ELF-1 (cell line): ENCODE data around the gene MGP.
A peak's percentile ranks its signal among the peaks of the same experiment; 100 is the strongest.

Source experiments
- DNase-seq: peaks from one replicate; pipeline ENCODE4 v3.0.0-alpha.2; 2016; ENCODE audit warnings: low read depth, low spot score

The MGP gene

DNA sequence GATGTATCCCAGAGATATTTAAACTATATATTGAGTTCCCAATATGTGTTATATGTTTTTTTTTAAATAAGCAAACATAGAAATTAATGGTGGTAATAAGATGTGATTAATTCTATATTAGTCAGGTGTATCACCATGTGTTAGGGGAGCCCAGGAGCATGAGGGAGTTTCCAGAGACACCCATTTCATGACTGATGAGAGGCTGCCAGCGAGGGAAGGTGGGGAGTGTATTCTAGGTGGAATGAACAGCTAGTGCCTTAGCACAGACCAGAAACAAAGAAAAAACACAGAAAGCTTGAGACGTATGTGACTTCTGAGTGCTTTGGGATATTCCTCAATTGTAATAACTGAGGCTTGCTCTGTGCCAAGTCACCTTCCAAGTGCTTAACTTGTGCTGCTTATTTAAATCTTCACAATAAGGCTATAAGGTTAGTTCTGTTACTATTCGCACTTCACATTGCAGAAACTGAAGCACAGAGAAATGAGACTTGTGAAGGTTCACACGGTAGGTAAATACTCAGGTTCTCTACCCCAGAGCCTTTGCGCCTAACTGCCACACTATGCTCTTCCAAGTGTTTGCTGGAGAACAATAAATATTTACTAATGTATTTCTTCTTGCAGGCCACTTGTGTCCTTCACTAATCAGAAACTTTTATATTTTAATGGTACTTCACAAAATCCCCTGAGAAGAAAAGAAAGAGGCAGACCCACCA lies 17.9 kb upstream of the MGP start:
- no peak for DNase-seq

DNA sequence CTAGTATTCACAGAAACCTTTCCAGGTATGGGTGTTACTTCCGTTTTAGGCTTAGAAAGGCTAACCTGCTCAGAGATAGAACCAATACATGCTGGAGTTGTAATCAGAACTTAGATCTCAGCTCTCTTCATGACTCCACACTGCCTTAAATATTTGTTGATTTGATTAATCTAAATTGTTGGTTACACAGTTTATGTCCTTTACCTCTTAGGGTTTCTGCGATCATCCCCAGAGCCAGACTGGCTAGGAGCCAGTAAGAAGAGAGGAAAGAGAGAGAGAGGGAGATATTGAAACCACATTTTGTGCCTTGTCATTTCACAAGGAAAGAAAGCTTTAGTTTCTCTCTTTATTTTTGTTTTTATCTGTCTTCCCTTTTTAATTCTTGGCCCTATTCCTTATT lies 16.8 kb upstream of the MGP start:
- no peak for DNase-seq

DNA sequence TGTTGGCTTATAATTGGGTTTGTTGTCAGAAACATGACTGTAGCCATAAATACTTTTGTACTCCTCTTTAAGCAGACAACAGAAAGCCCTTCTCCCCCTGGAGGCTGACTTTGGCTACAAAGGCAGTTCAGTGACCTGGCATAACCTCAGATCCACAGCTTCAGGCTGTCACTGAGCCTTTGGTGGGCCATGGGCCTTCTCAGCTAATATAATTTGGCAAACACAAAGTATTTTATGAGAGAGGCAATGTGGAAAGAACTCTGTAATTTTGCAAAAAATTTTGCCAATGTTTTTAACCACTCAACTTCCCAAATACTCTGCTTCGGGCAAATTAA lies 15.5 kb upstream of the MGP start:
- DNase-seq, result peak; percentile 50

DNA sequence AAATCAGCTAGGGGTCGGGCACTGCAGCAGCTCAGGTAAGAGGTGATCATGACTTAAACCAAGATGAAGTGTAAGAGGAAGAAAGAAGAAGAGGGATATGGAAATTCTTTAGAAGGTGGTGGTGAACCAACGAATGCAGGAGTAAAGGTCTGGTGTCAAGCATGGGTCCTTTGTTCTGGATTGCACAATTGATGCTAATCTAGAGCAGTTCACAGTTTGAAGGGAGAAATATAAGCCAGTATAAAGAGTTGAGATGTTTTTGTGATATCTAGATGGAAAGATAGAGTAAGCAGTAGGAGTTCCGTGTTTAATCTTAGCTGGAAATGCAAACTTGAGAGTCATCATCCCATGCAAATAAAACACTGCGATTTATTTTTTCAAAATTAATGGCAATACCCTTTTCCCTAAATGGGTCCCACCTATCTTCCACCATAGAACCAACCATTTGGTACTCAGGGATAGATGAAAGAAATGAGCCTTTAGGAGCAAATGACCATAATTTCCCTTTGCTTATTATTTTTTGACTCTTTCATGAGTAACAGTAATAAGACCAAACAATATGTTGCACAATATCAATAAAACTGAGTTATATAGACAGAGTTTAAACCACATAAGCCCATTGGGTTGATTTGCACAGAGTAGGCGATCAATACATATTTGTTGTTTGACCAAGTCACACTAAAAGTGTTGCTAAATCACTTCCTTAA lies 15.0 kb upstream of the MGP start:
- no peak for DNase-seq

DNA sequence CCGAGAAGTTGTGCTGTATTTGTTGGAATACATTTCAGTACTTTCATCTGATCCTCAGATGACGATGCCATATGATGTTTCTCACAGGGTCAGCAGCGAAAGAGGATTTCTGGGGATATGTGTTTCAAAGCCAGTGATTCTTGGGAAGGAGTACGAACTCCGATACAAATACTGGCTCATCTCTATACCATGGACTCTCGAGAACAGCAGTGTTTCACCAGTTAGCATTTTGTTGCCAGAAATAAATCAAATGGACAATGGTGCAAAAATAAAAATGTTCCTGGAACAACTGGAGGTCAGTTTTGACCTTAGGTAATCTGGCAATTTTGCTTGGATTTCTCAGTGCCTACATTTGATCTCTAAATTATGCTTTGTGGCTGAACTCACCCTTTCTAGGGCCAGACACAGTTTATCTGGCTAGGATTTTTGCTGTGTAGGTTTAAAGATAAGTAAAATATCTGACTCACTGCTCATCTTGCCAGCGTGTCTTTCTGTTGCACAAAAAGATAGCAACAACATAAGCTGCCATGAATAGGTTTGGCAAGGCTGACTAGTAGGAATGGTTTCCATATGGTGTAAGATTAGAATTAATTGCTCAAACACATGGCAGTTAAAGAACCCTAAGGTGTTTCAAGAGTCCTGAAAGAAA lies 11.0 kb upstream of the MGP start:
- DNase-seq, result peak; percentile 23

DNA sequence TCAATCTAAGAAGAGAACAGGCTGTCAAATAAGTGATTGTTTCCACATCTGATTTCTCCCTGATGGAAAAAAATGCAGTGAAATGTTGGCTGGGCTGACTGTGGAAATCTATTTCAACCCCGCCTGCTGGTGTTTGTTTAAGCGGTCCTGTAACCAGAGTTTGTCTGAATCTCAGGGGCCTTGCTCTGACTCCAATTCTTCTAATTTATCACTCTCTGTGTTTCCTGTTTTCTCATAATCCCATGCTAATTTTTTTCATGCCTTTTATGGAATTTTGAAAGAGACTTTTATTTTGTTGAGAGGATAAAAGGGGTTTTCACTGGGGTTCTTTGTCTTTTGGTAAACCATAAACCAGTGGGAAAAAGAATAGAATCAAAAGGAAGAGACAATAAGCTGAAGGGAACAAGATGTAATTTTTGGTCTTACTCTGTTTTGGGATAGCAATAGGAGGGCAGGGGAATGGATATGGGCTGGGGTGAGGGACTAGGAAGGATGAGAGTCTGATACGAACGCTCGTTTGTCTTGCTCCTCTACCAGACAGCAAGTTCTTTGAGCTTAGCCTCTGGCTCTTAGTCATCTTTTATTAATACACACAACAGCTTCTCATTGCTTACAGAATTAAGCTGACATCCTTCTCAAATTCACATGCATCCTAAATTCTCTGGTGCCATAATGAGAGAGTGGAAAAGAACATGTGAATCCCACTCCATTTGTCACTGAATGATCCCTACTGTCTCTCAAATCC lies 8.0 kb upstream of the MGP start:
- no peak for DNase-seq

DNA sequence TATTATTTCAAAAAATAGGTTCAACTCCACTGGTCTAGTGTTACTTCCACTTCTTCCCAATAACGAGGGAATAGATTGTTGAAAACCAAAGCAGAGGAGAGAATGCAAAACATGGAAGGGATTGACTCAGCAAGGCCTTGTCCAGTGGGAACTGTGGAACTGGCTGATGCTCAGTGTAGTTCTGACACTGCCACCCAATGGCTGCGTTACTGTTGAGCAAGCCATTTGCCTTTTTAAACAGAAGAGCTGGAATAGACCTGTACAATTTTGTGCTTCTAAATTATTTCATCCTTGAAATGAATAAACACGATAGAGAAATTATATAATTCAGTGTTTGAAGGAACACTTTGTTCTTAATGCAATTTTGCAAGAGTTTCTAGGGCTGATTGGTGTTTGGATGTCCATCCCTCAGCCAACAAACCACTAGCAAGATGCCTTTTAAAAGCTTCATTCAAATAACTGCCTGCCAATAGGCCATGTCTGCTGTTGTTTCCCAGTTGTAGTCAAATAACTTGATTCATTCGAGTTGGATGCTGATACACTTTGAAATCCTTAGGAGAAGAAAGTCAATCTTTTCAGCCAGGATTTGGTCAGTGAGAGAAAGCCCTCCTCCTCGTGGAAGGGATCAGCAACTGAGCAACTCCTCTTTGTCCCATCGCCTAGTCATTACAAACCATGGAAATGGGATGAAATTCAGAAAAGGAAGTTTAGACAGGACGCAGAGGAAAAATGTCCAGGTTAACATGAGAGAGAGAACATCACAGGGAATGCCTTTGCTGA lies 7.3 kb upstream of the MGP start:
- no peak for DNase-seq

DNA sequence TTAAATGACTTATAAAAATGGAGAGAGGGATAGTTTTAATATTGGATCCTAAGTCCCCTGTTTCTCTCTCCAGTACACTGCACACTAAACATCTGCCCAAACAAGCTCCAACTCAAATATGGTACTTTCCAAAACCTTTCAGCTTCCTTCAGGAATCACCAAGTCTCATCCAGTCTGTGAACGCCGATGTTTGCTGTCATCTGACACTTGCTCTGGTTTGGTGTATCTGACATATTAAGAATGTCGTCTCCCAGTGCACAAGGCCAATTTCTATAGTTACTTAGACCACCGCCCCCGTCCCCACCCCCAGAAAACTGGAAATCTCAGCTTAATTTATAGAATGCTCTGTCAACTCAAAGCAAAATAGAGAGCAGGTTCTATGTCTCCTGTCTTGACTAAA lies 5.0 kb upstream of the MGP start:
- no peak for DNase-seq

DNA sequence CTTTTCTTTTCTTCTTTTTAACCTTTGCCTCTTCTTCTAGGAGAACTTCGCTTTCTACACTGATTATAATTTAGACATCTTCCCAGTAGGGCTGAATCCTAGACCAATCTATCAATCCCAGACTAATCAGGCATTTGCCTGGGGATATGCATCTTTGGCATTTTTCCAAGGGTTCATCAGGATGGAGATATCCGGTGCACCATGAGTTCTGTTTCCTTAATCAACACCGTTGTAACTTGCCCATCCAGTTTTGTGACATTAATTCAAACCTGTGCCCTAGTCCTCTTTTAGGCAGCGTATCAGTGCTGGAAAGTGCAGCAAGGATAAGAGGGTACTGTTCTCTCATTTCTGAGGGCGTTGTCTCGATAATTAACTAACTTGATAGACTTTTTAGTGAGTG lies 617 bp upstream of the MGP start:
- no peak for DNase-seq

DNA sequence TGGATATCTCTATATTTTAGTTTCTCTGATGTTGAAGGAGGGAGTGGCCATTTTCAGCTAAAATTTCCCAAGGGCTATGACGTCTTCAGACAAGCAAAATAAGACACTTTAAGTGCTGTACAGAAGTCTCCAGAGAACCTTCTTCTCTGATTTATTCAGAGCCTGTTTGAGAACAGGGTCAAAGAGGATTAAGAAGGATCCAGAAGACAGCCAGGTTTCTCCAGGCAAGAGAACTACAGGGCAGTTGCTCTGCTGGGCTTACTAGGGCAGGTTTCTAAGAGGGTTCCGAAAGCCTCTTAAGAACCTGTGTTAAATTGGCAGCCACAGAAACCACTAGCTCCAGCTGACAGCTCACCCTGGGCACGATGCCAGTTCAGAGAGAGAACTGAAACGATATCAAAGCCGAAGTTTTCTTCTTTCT lies 1.2 kb downstream of the MGP start:
- no peak for DNase-seq

DNA sequence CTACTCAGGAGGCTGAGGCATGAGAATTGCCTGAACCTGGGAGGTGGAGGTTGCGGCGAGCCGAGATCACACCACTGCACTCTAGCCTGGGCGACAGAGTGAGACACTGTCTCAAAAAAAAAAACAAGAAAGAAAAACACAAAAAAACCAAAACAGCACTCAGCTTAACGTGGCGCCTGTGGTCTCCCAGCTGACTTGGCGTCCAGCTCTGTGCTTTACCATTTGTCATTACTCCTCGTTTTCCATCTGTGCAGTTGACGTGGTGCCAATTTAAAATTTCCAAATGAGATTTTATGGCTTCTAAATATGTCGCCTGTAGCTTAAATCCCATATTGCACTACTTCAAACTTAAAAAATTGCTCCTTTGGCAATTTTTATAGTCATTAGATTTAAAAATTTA lies 2.0 kb downstream of the MGP start:
- DNase-seq, result no peak

DNA sequence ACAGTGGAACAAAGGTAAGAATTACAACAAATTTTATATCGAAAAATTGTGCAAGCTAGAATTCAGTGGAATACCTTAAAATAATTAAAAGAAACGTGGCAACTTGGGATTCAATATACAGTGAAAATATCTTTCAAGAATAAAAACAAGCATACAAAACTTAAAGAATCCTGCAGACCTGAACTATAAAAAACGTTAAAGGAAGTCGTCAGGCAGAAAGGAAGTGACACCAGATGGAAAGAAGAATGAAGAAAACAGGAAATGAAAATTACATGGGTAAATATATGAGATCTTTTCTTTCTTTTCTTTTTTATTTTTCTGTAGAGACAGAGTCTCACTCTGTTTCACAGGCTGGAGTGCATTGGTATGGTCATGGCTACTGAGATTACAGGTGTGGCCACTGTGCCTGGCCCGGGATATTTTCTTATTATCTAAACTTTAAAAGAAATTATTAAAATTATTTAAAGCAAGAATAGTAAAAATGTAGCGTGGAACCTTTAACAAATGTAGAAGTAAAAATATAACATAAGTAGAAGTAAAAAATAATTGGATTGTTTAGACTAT lies 4.7 kb downstream of the MGP start:
- no peak for DNase-seq

DNA sequence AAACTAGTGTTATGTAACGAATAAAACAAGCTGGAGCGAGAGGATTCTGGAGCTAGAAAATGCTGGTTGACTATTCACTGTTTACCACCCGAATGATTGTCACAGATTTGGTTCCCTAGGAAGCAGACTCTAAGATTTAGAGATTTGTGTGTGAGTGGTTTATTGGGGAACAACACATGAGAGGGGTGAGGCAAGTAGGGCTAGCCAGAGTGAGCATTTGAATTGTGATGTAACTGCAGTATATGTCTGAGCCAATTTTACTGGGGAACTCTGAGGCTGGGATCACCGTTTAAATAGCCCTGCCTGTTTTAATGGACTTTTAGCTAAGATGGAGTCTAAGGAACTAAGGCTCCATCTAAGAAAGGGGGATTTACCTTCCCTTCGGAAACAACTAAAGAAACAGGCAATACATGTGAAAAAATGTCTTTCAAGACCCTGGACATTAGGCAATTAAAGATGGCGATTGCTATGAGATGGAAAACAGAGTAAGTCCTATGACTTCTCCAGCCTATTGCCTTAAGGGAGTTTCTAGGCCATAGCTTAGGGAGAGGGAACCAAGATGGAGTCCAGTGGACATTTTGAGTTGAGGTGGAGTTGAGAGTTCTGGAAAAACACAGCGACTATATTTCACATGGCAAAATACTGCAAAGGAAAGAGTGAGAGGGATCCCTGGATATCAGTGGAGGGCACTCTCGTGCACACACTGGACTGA lies 6.3 kb downstream of the MGP start:
- DNase-seq, result no peak

DNA sequence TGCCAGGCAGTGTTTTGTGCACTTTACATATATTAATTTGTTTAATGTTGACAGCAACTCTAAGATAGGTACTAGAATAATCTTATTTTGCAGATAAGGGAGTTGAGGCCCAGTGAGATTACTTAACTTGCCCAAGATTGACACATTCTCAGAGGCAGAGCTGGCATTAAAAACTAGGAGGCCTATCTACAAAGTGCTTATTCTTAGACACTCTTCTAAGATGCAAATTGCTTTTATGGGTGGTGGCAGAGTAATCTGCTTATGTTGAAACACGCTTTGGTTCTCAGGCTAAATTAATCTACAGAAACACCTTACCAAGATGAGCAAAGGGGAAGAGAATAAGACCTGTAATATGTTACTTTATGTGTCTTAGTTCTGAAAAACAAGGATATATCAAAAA lies 7.2 kb downstream of the MGP start:
- no peak for DNase-seq

DNA sequence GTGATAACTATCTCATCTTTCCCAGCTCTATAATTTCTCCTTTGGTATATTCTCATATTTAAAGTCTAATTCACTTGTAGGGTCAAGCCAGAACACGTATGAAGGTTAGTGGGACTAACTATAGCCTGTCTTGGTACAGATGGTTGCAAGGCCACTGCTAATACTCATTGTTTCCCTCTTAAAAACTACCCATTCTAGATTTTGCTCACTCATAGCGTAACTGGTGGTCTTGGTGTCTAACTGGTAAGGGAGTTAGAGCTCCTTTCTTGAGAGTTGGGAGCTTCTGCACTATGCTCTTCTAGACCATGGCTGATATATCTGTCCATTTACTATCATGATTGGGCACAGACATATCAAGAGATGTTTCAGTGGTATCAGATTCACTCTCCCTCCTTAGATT lies 8.8 kb downstream of the MGP start:
- no peak for DNase-seq

DNA sequence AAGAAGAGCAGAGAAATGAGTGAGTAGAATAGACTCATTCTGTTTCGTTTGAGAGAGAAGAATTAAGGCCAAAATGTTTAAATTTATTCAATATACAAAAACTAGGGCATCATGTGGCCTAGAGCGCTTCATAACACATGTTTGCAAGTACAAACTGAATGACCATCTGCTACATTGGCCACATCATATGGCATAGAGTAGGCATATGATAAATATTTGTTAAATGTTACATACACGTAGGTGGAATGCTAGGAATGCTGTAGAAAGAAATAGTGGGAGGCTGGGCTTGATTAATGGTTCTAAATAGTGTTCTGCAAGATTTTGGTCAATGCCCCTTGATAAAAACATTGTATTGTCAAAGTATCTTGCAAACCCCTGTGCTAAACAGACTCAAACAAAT lies 10.8 kb downstream of the MGP start:
- DNase-seq, result no peak

DNA sequence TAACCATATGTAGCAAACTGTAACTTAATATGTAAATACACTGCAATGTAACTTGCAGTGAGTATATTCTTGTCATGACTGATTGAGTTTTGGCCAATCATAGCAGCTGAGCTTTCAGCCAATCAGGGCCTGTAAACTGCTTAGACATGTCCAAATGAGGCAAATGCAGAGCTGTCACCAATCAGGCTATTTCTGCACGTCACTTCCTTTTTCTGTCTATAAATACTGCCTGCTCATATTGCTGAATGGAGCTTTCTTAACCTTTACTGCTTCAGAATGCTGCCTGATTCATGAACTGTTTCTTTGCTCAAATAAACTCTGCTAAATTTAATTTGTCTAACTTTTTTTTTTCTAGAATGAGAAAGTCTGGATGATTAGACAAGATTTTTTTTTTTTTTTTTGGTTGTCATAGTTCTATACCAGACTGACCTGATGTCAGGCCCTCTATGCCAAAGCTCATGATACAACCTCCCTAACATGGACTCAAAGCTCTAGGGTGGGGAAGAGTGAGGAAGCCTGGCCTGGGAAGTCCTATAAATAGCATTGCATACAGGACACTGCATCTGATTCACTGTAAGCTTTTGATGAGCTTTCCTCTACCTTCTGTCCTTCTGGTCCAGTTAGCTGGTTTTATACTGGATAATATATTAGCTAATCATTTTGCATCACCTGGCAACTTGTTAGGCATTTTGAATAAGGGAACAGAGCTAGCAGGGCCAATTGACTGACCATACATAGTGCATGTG lies 12.0 kb downstream of the MGP start:
- no peak for DNase-seq

DNA sequence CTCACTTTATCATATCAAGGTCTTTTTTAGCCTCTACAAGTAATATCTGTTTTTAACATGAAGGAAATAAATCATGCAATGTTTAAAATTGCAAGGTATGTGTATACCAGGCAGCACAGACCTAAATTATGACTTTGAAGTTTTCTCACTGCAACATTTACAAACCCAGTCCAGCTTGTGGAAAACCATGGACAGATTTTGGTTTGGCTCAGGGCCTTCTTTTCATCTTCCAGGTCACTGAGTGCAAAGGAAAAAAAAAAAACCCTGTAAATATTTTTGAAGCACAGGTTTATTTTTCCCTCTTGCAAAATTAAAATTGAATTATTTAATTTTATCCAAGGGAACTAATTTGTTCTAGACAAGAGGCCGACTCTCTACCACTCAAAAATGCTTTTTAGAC lies 13.8 kb downstream of the MGP start:
- no peak for DNase-seq

DNA sequence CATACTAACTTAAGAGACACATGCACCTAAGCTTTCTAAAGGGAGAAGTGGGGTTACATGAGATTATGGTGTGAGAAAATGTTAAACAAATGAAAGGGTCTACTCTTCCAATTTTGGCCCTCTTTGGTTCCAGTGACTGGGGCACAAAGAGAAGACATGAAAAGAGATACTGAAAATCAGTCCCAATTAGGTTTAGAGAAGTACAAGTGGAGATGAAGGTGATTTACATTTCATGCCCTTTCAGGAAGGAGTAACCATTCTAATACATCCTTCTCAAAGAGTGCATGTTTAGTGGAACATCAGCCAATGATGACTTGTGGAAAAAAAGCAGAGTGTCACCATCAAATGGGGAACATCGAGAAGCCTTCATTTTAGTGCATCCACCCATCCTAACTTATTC lies 14.4 kb downstream of the MGP start:
- DNase-seq, result no peak

DNA sequence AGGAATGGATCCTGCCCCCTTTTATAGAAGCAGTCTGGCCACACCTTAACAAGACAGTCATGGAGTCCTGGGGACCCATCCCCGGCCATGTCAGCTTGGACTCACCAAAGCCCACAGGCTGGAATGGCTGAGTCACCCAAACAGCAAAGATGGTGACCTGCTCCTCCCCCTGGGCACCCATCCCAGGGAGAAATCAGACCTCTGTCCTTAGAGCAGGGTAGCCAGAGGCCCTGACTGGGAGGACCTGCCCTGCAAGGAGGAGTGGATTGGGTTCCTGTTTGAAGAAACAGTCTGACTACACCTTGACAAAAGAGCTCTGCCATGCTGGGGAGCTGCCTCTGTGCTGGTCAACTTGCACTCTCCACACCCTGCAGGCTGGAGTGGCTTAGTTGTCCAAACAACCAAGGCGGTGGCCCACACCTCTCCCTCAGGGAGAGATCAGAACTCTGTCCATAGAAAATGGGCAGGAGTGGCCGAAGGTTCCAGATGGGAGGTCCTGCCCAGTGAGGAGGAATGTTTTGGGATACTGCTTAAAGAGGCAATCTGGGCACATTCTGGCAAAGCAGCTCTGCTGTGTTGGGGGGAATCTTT lies 16.6 kb downstream of the MGP start:
- no peak for DNase-seq
